ENCODE data around the gene NCOA1. TPM values are rescaled to one million over a fixed set of nuclear protein-coding genes. Genes with fewer than 3 reads are reported as not detected.

Gene NCOA1
- total RNA-seq: 10 to 100 TPM; 29.9 to 51.9 (median 40.1) TPM

DNA sequence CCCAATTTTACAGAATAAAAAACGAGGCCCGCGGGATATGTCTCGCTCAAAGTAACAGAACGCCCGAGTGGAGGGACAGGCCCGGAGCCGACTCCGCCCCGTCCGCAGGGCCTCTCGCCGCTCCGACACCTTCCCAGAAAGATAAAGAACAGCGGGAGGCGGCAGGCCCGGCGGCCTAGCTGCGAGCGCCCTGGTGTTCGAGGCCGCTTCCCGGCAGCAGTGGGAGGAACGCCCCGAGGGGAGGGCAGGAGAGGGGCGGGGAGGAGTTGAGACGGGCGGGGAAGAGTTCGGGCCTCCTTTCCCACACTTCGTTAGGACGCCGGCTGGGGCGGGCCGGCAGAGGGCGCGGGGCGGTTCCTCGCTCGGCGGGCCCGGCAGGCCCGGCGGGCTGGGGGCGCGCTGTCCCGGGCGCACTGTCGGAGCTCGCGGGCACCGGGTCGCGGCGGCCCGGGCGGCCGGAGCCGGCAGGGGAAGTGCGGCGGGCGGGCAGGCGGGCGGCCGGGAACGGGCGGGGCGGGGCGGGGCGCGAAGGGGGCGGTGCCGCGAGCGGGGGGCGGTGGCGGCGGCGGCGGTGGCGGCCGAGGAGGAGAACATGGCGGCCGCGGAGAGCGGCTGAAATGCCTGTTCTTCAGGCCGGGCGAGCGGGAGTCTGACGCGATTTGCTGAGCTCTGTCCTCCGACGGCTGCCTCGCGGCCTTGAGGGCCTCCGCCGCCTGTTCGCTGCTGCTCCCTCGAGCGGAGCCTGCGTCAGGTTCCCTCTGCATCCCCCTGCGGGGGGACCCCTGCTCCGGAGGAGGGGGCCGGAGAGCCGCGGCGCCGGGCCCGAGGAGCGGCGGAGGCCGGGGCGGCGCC is at the start of gene NCOA1:
Gene NCOA1 (plus strand): TSS at position 565 of the 852 bp plus-strand sequence. CDS start 167,424 bp downstream, outside the sequence.
- no peaks in the 10 kb centered on the region for H3K36me3 ChIP-seq
- WGBS, 2 donors: 1 to 6% methylated on average over 5 to 19 of the region's 113 CpGs
- peak within 1 kb of the TSS; percentile 68 to 85 (median 81) for H3K27ac ChIP-seq
- peaks cover 13 to 14% of the 10 kb centered on the region in 2 donors for H3K4me1 ChIP-seq
- no peaks in the 10 kb centered on the region for H3K9me3 ChIP-seq
- intact Hi-C loops (cut with DNase I): no loop called here
- peak; percentile 78 to 81 for DNase-seq
- no peaks in the 10 kb centered on the region for H3K27me3 ChIP-seq
- H3K4me3 ChIP-seq (replicated peaks in 1 of 3): peak within 1 kb of the TSS; percentile 77 to 81 (median 80)
- peak in 1 of 2 donors; percentile 69 for TF ChIP-seq POLR2A (IDR thresholded peaks at IDR 0.05)
- TF ChIP-seq, protein P1, sequence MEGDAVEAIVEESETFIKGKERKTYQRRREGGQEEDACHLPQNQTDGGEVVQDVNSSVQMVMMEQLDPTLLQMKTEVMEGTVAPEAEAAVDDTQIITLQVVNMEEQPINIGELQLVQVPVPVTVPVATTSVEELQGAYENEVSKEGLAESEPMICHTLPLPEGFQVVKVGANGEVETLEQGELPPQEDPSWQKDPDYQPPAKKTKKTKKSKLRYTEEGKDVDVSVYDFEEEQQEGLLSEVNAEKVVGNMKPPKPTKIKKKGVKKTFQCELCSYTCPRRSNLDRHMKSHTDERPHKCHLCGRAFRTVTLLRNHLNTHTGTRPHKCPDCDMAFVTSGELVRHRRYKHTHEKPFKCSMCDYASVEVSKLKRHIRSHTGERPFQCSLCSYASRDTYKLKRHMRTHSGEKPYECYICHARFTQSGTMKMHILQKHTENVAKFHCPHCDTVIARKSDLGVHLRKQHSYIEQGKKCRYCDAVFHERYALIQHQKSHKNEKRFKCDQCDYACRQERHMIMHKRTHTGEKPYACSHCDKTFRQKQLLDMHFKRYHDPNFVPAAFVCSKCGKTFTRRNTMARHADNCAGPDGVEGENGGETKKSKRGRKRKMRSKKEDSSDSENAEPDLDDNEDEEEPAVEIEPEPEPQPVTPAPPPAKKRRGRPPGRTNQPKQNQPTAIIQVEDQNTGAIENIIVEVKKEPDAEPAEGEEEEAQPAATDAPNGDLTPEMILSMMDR (IDR thresholded peaks at IDR 0.05): peak in 1 of 6 experiments; percentile 27

DNA sequence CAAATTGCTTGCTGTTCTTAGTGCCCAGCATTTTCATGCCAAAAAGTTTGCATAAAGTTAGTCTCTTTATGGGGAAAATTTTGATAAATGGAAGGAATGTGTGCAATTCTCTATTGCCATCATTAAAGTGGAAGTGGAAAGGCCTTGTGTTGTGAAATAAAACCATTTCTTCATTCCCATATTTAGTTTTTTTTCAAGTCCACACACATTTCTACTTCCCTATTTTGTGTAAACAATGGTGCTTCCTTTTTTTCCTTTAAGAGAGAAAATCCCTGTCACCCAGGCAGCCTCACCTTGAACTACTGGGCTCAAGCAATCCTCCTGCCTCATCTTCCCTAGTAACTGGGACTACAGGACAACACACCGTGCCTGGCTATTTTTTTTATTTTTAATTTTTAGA is 42.3 kb upstream of the NCOA1 start:
- no peak for DNase-seq
- WGBS, 2 donors: 89 to 93% methylated on average over 1 of the region's 1 CpG
- no peak overlapping the region for H3K4me3 ChIP-seq (replicated peaks in 1 of 3)
- H3K27ac ChIP-seq: no peak overlapping the region
- H3K9me3 ChIP-seq: no peaks in the 10 kb centered on the region
- no peaks in the 10 kb centered on the region for H3K36me3 ChIP-seq
- H3K4me1 ChIP-seq: no peaks in the 10 kb centered on the region
- TF ChIP-seq POLR2A (IDR thresholded peaks at IDR 0.05): no peak
- no peaks in the 10 kb centered on the region for H3K27me3 ChIP-seq
- intact Hi-C loops (cut with DNase I): no loop called here

DNA sequence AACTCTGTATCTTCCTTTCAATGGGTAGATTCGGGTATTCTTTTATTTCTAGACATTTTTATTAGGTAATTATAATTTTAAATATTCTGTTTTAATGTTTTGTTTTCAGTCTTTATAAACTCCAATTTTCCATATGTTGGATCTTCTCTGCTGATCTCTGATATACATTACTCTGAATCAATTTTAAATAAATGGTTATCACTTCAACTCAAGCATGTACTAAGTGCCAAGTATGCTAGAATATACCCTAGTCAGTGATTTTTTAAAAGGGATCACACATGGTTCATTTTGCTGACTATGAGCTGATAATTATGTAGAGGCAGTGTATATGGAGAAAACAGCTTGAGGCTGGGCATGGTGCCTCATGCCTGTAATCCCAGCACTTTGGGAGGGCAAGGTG is 41.7 kb upstream of the NCOA1 start:
- Histone ChIP-seq H3K9me3 (no peaks in the 10 kb centered on the region), H3K4me1 (no peaks in the 10 kb centered on the region), H3K27ac (no peak overlapping the region), H3K4me3 (replicated peaks in 1 of 3) (no peak overlapping the region), H3K27me3 (no peaks in the 10 kb centered on the region), H3K36me3 (no peaks in the 10 kb centered on the region)
- 61 to 67% methylated on average over 1 of the region's 1 CpG for WGBS, 2 donors
- intact Hi-C loops (cut with DNase I): no loop called here
- no peak for TF ChIP-seq POLR2A (IDR thresholded peaks at IDR 0.05)
- TF ChIP-seq, protein P1 (IDR thresholded peaks at IDR 0.05): no peak
- no peak for DNase-seq

DNA sequence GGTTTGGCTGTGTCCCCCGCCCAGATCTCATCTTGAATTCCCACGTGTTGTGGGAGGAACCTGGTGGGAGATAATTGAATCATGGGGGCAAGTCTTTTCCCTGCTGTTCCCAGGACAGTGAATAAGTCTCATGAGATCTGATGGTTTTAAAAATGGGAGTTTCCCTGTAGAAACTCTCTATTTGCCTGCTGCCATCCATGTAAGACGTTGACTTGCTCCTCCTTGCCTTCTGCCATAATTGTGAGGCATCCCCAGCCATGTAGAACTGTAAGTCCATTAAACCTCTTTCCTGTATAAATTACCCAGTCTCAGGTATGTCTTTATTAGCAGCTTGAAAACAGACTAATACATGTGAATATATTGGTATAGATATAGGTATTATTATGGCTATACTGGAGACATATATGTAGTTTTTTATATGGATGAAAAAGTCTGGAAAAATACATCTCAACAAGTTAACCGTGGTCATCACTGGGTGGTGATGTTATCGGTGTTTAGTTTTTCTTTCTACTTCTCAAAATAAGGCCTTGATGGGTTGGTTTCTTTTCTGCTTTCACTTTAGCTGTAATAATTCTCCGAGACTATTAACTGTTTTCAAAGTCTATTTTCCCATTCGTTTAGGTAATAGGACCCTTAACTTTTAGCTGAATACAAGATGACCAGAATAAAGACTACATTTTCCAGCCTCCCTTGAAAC is 39.1 kb upstream of the NCOA1 start:
- Histone ChIP-seq H3K9me3 (no peaks in the 10 kb centered on the region), H3K4me1 (no peaks in the 10 kb centered on the region), H3K27me3 (no peaks in the 10 kb centered on the region), H3K4me3 (replicated peaks in 1 of 3) (no peak overlapping the region), H3K27ac (no peak overlapping the region), H3K36me3 (no peaks in the 10 kb centered on the region)
- TF ChIP-seq, protein P1 (IDR thresholded peaks at IDR 0.05): no peak
- no peak for TF ChIP-seq POLR2A (IDR thresholded peaks at IDR 0.05)
- DNase-seq: no peak
- WGBS, 2 donors: 75 to 76% methylated on average over 7 of the region's 7 CpGs
- intact Hi-C loops (cut with DNase I): no loop called here

DNA sequence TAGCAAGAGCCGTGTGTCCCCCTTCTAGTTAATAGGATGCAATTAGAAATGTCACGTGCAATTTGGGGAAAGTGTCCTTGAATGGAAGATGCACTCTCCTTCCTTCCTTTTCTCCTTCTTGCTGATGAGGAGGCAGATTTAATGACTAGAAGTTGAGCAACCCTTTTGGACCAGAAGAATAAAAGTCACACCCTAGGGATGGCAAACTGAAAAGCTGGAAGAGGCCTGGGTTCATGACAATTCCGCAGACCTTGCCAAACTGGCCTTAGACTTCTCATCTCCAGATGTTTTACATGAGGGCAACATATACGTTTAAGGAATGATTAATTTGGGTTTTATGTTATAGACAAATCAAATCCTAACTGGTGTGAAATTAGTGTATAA is 38.6 kb upstream of the NCOA1 start:
- no peak for TF ChIP-seq POLR2A (IDR thresholded peaks at IDR 0.05)
- TF ChIP-seq, protein P1 (IDR thresholded peaks at IDR 0.05): no peak
- DNase-seq: no peak
- Histone ChIP-seq H3K27me3 (no peaks in the 10 kb centered on the region), H3K9me3 (no peaks in the 10 kb centered on the region), H3K4me1 (no peaks in the 10 kb centered on the region), H3K36me3 (no peaks in the 10 kb centered on the region), H3K4me3 (replicated peaks in 1 of 3) (no peak overlapping the region), H3K27ac (no peak overlapping the region)
- intact Hi-C loops (cut with DNase I): no loop called here
- WGBS, 2 donors: 74 to 80% methylated on average over 4 of the region's 4 CpGs
